ENCODE results near the gene TMPRSS2.

Gene TMPRSS2

GRCh38 chr21:41419921-41420862 is 87.8 kb downstream of the TMPRSS2 start (continued):
- no peak for TF ChIP-seq WT1 (tag by site-specific recombination; IDR thresholded peaks at IDR 0.05)
- TF ChIP-seq ZNF426 (tag by site-specific recombination; IDR thresholded peaks at IDR 0.05) = no peak
- TF ChIP-seq, protein P1, sequence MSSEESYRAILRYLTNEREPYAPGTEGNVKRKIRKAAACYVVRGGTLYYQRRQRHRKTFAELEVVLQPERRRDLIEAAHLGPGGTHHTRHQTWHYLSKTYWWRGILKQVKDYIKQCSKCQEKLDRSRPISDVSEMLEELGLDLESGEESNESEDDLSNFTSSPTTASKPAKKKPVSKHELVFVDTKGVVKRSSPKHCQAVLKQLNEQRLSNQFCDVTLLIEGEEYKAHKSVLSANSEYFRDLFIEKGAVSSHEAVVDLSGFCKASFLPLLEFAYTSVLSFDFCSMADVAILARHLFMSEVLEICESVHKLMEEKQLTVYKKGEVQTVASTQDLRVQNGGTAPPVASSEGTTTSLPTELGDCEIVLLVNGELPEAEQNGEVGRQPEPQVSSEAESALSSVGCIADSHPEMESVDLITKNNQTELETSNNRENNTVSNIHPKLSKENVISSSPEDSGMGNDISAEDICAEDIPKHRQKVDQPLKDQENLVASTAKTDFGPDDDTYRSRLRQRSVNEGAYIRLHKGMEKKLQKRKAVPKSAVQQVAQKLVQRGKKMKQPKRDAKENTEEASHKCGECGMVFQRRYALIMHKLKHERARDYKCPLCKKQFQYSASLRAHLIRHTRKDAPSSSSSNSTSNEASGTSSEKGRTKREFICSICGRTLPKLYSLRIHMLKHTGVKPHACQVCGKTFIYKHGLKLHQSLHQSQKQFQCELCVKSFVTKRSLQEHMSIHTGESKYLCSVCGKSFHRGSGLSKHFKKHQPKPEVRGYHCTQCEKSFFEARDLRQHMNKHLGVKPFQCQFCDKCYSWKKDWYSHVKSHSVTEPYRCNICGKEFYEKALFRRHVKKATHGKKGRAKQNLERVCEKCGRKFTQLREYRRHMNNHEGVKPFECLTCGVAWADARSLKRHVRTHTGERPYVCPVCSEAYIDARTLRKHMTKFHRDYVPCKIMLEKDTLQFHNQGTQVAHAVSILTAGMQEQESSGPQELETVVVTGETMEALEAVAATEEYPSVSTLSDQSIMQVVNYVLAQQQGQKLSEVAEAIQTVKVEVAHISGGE (tag by site-specific recombination; conservative IDR thresholded peaks at IDR 0.05; ENCODE audit: low read depth) = 0 out of 2 replicates have a peak, but pooled peaks have one; percentile 41
- TF ChIP-seq ZNF785 (tag by site-specific recombination; IDR thresholded peaks at IDR 0.05) = no peak
- TF ChIP-seq ZNF843 (tag by site-specific recombination; IDR thresholded peaks at IDR 0.05) = no peak
- no peak for TF ChIP-seq ZNF747 (tag by site-specific recombination; IDR thresholded peaks at IDR 0.05)
- TF ChIP-seq, protein P2, sequence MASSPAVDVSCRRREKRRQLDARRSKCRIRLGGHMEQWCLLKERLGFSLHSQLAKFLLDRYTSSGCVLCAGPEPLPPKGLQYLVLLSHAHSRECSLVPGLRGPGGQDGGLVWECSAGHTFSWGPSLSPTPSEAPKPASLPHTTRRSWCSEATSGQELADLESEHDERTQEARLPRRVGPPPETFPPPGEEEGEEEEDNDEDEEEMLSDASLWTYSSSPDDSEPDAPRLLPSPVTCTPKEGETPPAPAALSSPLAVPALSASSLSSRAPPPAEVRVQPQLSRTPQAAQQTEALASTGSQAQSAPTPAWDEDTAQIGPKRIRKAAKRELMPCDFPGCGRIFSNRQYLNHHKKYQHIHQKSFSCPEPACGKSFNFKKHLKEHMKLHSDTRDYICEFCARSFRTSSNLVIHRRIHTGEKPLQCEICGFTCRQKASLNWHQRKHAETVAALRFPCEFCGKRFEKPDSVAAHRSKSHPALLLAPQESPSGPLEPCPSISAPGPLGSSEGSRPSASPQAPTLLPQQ (tag by site-specific recombination; IDR thresholded peaks at IDR 0.05) = no peak; the same call in 1 of the 2 replicates
- no peak for TF ChIP-seq ZNF146 (tag by site-specific recombination; IDR thresholded peaks at IDR 0.05)
- no peak for TF ChIP-seq ZNF768 (tag by site-specific recombination; IDR thresholded peaks at IDR 0.05)
- TF ChIP-seq ZNF10 (tag by site-specific recombination; IDR thresholded peaks at IDR 0.05) = 0 out of 2 replicates have a peak, but pooled peaks have one; percentile 41
- TF ChIP-seq ZBTB8A (tag by site-specific recombination; IDR thresholded peaks at IDR 0.05) = no peak
- TF ChIP-seq ZNF664 (tag by site-specific recombination; IDR thresholded peaks at IDR 0.05) = no peak
- TF ChIP-seq ZNF548 (tag by site-specific recombination; IDR thresholded peaks at IDR 0.05) = no peak
- no peak for TF ChIP-seq ZNF221 (tag by site-specific recombination; IDR thresholded peaks at IDR 0.05; ENCODE audit: borderline replicate concordance)
- no peak for TF ChIP-seq ZNF610 (tag by site-specific recombination; IDR thresholded peaks at IDR 0.05; ENCODE audit: borderline replicate concordance)
- TF ChIP-seq, protein P3, sequence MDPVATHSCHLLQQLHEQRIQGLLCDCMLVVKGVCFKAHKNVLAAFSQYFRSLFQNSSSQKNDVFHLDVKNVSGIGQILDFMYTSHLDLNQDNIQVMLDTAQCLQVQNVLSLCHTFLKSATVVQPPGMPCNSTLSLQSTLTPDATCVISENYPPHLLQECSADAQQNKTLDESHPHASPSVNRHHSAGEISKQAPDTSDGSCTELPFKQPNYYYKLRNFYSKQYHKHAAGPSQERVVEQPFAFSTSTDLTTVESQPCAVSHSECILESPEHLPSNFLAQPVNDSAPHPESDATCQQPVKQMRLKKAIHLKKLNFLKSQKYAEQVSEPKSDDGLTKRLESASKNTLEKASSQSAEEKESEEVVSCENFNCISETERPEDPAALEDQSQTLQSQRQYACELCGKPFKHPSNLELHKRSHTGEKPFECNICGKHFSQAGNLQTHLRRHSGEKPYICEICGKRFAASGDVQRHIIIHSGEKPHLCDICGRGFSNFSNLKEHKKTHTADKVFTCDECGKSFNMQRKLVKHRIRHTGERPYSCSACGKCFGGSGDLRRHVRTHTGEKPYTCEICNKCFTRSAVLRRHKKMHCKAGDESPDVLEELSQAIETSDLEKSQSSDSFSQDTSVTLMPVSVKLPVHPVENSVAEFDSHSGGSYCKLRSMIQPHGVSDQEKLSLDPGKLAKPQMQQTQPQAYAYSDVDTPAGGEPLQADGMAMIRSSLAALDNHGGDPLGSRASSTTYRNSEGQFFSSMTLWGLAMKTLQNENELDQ (tag by site-specific recombination; IDR thresholded peaks at IDR 0.05; ENCODE audit: low read depth) = no peak
- TF ChIP-seq, protein P4, sequence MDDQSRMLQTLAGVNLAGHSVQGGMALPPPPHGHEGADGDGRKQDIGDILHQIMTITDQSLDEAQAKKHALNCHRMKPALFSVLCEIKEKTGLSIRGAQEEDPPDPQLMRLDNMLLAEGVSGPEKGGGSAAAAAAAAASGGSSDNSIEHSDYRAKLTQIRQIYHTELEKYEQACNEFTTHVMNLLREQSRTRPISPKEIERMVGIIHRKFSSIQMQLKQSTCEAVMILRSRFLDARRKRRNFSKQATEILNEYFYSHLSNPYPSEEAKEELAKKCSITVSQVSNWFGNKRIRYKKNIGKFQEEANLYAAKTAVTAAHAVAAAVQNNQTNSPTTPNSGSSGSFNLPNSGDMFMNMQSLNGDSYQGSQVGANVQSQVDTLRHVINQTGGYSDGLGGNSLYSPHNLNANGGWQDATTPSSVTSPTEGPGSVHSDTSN (CRISPR knock-in tag; IDR thresholded peaks at IDR 0.05) = no peak
- no peak for TF ChIP-seq ZNF473 (tag by site-specific recombination; IDR thresholded peaks at IDR 0.05)
- TF ChIP-seq ZNF521 (tag by site-specific recombination; IDR thresholded peaks at IDR 0.05) = no peak
- no peak for TF ChIP-seq ZBTB17 (tag by site-specific recombination; IDR thresholded peaks at IDR 0.05)
- TF ChIP-seq ZNF621 (tag by site-specific recombination; IDR thresholded peaks at IDR 0.05) = no peak
- TF ChIP-seq ZBTB26 (tag by site-specific recombination; optimal IDR thresholded peaks at IDR 0.05) = peak; percentile 56
- TF ChIP-seq, protein P5, sequence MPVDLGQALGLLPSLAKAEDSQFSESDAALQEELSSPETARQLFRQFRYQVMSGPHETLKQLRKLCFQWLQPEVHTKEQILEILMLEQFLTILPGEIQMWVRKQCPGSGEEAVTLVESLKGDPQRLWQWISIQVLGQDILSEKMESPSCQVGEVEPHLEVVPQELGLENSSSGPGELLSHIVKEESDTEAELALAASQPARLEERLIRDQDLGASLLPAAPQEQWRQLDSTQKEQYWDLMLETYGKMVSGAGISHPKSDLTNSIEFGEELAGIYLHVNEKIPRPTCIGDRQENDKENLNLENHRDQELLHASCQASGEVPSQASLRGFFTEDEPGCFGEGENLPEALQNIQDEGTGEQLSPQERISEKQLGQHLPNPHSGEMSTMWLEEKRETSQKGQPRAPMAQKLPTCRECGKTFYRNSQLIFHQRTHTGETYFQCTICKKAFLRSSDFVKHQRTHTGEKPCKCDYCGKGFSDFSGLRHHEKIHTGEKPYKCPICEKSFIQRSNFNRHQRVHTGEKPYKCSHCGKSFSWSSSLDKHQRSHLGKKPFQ (tag by site-specific recombination; IDR thresholded peaks at IDR 0.05) = no peak
- no peak; the same call in none of the 2 replicates for TF ChIP-seq EGR2 (tag by site-specific recombination; IDR thresholded peaks at IDR 0.05; ENCODE audit: low read depth)
- TF ChIP-seq KLF17 (tag by site-specific recombination; IDR thresholded peaks at IDR 0.05) = no peak
- peak; percentile 54 for TF ChIP-seq PRDM1 (tag by site-specific recombination; IDR thresholded peaks at IDR 0.05)
- TF ChIP-seq ZNF510 (tag by site-specific recombination; IDR thresholded peaks at IDR 0.05; ENCODE audit: insufficient replicate concordance) = no peak

Data from HEK293 (cell line).